HG02610 (cell line): ENCODE data around the gene EFCC1.

Experiments
- ATAC-seq: cut with Tn5 transposase; IDR thresholded peaks from one replicate; pipeline ENCODE4 v1.9.1; 2021; ENCODE audit warnings: mild to moderate bottlenecking, moderate library complexity; ENCODE audit not compliant: unreplicated experiment

The EFCC1 gene

GRCh38 chr3:129030611-129031010 lies 29.5 kb downstream of the EFCC1 start:
- ATAC-seq, result no peak

- ATAC-seq, result no peak
Observed at GRCh38 chr3:129031476-129032215, 30.5 kb downstream of the EFCC1 start.

GRCh38 chr3:129032716-129033115 lies 31.6 kb downstream of the EFCC1 start:
- no peak for ATAC-seq

- ATAC-seq, result no peak
Observed at GRCh38 chr3:129033151-129033550, 32.0 kb downstream of the EFCC1 start.

- ATAC-seq, result no peak
Observed at GRCh38 chr3:129033633-129034321, 32.7 kb downstream of the EFCC1 start.

- no peak for ATAC-seq
Observed at GRCh38 chr3:129034642-129035041, 33.5 kb downstream of the EFCC1 start.

- no peak for ATAC-seq
Observed at GRCh38 chr3:129035360-129036221, 34.5 kb downstream of the EFCC1 start.

- no peak for ATAC-seq
Observed at GRCh38 chr3:129036222-129037092, 35.4 kb downstream of the EFCC1 start.

GRCh38 chr3:129037093-129037419 lies 36.0 kb downstream of the EFCC1 start:
- ATAC-seq, result no peak

- no peak for ATAC-seq
Observed at GRCh38 chr3:129038121-129038855, 37.2 kb downstream of the EFCC1 start.

GRCh38 chr3:129039271-129040038 lies 38.4 kb downstream of the EFCC1 start:
- no peak for ATAC-seq

GRCh38 chr3:129040039-129040336 lies 38.9 kb downstream of the EFCC1 start:
- no peak for ATAC-seq

- no peak for ATAC-seq
Observed at GRCh38 chr3:129040579-129041300, 39.6 kb downstream of the EFCC1 start.

GRCh38 chr3:129045675-129046036 lies 44.6 kb downstream of the EFCC1 start:
- no peak for ATAC-seq

GRCh38 chr3:129046037-129046731 lies 45.1 kb downstream of the EFCC1 start:
- no peak for ATAC-seq

- ATAC-seq, result no peak
Observed at GRCh38 chr3:129046732-129047552, 45.8 kb downstream of the EFCC1 start.

- no peak for ATAC-seq
Observed at GRCh38 chr3:129047553-129047839, 46.4 kb downstream of the EFCC1 start.
